Stimulated activated CD4-positive, alpha-beta T cell treated with anti-CD3 and anti-CD28 coated beads, Interleukin-4, amount 100 ng/mL, for 24 hours (primary cell): ENCODE data around the gene SLC4A4.

Source experiments
- DNase-seq: peaks from one replicate; pipeline ENCODE4 v3.0.0-alpha.2; 2020

Gene SLC4A4

GRCh38 chr4:71549516-71550160 lies 210.8 kb downstream of the SLC4A4 start:
- DNase-seq, result no peak

GRCh38 chr4:71550220-71551165 lies 211.7 kb downstream of the SLC4A4 start:
- no peak for DNase-seq

GRCh38 chr4:71553605-71554004 lies 214.8 kb downstream of the SLC4A4 start:
- DNase-seq, result no peak

GRCh38 chr4:71554025-71554424 lies 215.2 kb downstream of the SLC4A4 start:
- no peak for DNase-seq

- DNase-seq, result no peak
Observed at GRCh38 chr4:71558248-71558647, 219.4 kb downstream of the SLC4A4 start.

GRCh38 chr4:71559957-71560571 lies 221.2 kb downstream of the SLC4A4 start:
- no peak for DNase-seq

GRCh38 chr4:71564775-71565174 lies 226.0 kb downstream of the SLC4A4 start:
- DNase-seq, result no peak

GRCh38 chr4:71566856-71567255 lies 228.0 kb downstream of the SLC4A4 start:
- no peak for DNase-seq

- no peak for DNase-seq
Observed at GRCh38 chr4:71568131-71568530, 229.3 kb downstream of the SLC4A4 start.

GRCh38 chr4:71570492-71570891 lies 231.7 kb downstream of the SLC4A4 start:
- DNase-seq, result no peak

- no peak for DNase-seq
Observed at GRCh38 chr4:71571346-71571745, 232.5 kb downstream of the SLC4A4 start.

- no peak for DNase-seq
Observed at GRCh38 chr4:71583971-71584370, 245.2 kb downstream of the SLC4A4 start.

GRCh38 chr4:71584585-71584984 lies 245.8 kb downstream of the SLC4A4 start:
- no peak for DNase-seq

- DNase-seq, result no peak
Observed at GRCh38 chr4:71586087-71586763, 247.4 kb downstream of the SLC4A4 start.

GRCh38 chr4:71587995-71588394 lies 249.2 kb downstream of the SLC4A4 start:
- DNase-seq, result no peak

GRCh38 chr4:71592793-71593192 lies 254.0 kb downstream of the SLC4A4 start:
- DNase-seq, result no peak

GRCh38 chr4:71593311-71593710 lies 254.5 kb downstream of the SLC4A4 start:
- DNase-seq, result no peak

- no peak for DNase-seq
Observed at GRCh38 chr4:71595576-71596108, 256.8 kb downstream of the SLC4A4 start.

- DNase-seq, result no peak
Observed at GRCh38 chr4:71599578-71599977, 260.8 kb downstream of the SLC4A4 start.

GRCh38 chr4:71602289-71602900 lies 263.6 kb downstream of the SLC4A4 start:
- DNase-seq, result no peak

- no peak for DNase-seq
Observed at GRCh38 chr4:71604785-71605184, 266.0 kb downstream of the SLC4A4 start.

GRCh38 chr4:71607109-71607508 lies 268.3 kb downstream of the SLC4A4 start:
- DNase-seq, result no peak
